HEK293 (cell line): ENCODE results near the gene CACNA2D4.

Source experiments
- BCL11A ChIP-seq: fragments of 450-650 bp; formaldehyde crosslinking; IDR thresholded peaks from 2 replicates; pipeline ENCODE4 v1.5.1; 2016; ENCODE audit warnings: low read depth, missing biosample characterization, missing genetic modification characterization
- CTCF ChIP-seq: fragments of 450-650 bp; formaldehyde crosslinking; IDR thresholded peaks from 2 replicates; pipeline ENCODE4 v1.5.1; 2016; ENCODE audit warnings: missing biosample characterization, missing genetic modification characterization
- HOXA7 ChIP-seq: sonication (generic); formaldehyde crosslinking; IDR thresholded peaks from 2 replicates; pipeline ENCODE4 v1.8.1; 2022; ENCODE audit warnings: missing genetic modification reagents, borderline replicate concordance
- ZNF280D ChIP-seq: fragments of 450-650 bp; formaldehyde crosslinking; IDR thresholded peaks from 2 replicates; pipeline ENCODE4 v1.5.1; 2016; ENCODE audit warnings: missing biosample characterization, missing genetic modification characterization
- ZSCAN5A ChIP-seq: fragments of 450-650 bp; formaldehyde crosslinking; IDR thresholded peaks from 2 replicates; pipeline ENCODE4 v1.5.1; 2016; ENCODE audit warnings: missing biosample characterization, missing genetic modification characterization

- TF ChIP-seq CTCF (tag by site-specific recombination) (no peak), ZNF280D (tag by site-specific recombination) (no peak), ZSCAN5A (tag by site-specific recombination) (no peak), HOXA7 (CRISPR knock-in tag) (no peak), BCL11A (tag by site-specific recombination) (no peak)
These were observed 54.0 kb downstream of the CACNA2D4 start for GRCh38 chr12:1864456-1864855.
